ENCODE results near the gene AKIRIN1. TPM values are rescaled to one million over a fixed set of nuclear protein-coding genes. Genes with fewer than 3 reads are reported as not detected.

AKIRIN1 gene
- total and polyA plus RNA-seq, 10 of the 15 experiments (the other 5 are each of a cell fraction or from before 2014, with no cell fraction given) = 7.5 to 72.3 (median 50.4) TPM

DNA sequence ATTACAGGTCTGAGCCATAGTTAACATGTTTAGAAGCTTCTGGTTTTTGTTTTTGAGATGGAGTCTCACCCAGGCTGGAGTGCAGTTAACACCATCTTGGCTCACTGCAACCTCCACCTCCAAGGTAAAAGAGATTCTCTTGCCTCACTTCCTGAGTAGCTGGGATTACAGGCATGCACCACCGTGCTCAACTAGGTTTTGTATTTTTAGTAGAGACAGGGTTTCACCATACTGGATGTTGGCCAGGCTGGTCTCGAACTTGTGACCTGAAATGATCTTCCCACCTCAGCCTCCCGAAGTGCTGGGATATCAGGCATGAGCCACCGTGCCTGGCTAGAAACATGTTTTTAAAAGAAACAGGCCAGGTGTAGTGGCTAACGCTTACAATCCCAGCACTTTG lies 45.6 kb downstream of the AKIRIN1 start (continued):
- TF ChIP-seq MEF2B (IDR thresholded peaks at IDR 0.05; ENCODE audit: partially characterized antibody, poor library complexity, severe bottlenecking) (no peak), TBL1XR1 (IDR thresholded peaks at IDR 0.05; ENCODE audit: low read depth, low read length) (no peak), ZSCAN29 (IDR thresholded peaks at IDR 0.05) (no peak), ASH2L (IDR thresholded peaks at IDR 0.05; ENCODE audit: borderline replicate concordance, low read depth) (no peak), NFXL1 (IDR thresholded peaks at IDR 0.05; ENCODE audit: borderline replicate concordance) (no peak), ZNF622 (IDR thresholded peaks at IDR 0.05) (no peak), BMI1 (IDR thresholded peaks at IDR 0.05; ENCODE audit: borderline replicate concordance) (no peak)
- TF ChIP-seq, protein P1, sequence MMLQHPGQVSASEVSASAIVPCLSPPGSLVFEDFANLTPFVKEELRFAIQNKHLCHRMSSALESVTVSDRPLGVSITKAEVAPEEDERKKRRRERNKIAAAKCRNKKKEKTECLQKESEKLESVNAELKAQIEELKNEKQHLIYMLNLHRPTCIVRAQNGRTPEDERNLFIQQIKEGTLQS (IDR thresholded peaks at IDR 0.05; ENCODE audit: borderline replicate concordance, extremely low read depth, low read depth, low read length) = no peak
- TF ChIP-seq, protein P2, sequence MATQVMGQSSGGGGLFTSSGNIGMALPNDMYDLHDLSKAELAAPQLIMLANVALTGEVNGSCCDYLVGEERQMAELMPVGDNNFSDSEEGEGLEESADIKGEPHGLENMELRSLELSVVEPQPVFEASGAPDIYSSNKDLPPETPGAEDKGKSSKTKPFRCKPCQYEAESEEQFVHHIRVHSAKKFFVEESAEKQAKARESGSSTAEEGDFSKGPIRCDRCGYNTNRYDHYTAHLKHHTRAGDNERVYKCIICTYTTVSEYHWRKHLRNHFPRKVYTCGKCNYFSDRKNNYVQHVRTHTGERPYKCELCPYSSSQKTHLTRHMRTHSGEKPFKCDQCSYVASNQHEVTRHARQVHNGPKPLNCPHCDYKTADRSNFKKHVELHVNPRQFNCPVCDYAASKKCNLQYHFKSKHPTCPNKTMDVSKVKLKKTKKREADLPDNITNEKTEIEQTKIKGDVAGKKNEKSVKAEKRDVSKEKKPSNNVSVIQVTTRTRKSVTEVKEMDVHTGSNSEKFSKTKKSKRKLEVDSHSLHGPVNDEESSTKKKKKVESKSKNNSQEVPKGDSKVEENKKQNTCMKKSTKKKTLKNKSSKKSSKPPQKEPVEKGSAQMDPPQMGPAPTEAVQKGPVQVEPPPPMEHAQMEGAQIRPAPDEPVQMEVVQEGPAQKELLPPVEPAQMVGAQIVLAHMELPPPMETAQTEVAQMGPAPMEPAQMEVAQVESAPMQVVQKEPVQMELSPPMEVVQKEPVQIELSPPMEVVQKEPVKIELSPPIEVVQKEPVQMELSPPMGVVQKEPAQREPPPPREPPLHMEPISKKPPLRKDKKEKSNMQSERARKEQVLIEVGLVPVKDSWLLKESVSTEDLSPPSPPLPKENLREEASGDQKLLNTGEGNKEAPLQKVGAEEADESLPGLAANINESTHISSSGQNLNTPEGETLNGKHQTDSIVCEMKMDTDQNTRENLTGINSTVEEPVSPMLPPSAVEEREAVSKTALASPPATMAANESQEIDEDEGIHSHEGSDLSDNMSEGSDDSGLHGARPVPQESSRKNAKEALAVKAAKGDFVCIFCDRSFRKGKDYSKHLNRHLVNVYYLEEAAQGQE (IDR thresholded peaks at IDR 0.05; ENCODE audit: low read depth, low read length) = no peak

DNA sequence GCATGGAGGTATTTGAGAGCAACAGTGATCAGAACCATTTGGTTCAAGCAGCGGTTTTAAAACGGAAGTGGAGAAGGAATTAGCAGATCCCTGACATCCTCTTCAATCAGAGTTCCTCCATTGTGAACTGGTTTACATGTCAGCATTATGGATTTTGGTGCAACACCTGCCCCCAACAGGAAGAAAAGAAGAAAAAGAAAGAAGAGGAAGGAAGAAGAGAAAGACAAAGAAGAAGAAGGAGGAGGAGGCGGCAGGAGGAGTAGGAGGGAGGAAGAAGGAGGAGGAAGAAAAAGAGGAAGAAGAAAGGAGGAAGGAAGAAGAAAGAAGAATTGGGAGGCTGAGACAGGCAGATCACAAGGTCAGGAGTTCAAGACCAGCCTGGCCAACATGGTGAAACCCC lies 52.4 kb downstream of the AKIRIN1 start:
- FAIRE-seq (no peak), ATAC-seq (no peak), DNase-seq (ENCODE audit: low read depth, low spot score) (no peak)
- Histone ChIP-seq H3K79me2 (ENCODE audit: control insufficient read depth, insufficient read depth, low read length) (no peaks in the 10 kb centered on the region), H3K4me1 (ENCODE audit: control insufficient read depth, insufficient read depth, low read length) (peaks cover 14% of the 10 kb centered on the region), H3K9me3 (replicated peaks; ENCODE audit: control insufficient read depth, insufficient read depth, low read length) (no peaks in the 10 kb centered on the region; the same call in 2 of the 3 replicates), H3K4me3 (no peak overlapping the region), H3K27me3 (replicated peaks in 1 of 2; ENCODE audit: control insufficient read depth in 2 of 2, insufficient read depth in 2 of 2, low read length in 1 of 2) (no peaks in the 10 kb centered on the region), H3K9ac (ENCODE audit: control insufficient read depth, insufficient read depth, low read length) (no peak overlapping the region), H2AFZ (ENCODE audit: control insufficient read depth, low read depth, low read length) (no peak overlapping the region), H3K27ac (ENCODE audit: control insufficient read depth, insufficient read depth) (no peak overlapping the region), H3K4me2 (ENCODE audit: control insufficient read depth, insufficient read depth) (no peak overlapping the region), H4K20me1 (ENCODE audit: control insufficient read depth, insufficient read depth) (no peaks in the 10 kb centered on the region), H3K36me3 (ENCODE audit: control insufficient read depth in 2 of 2, insufficient read depth in 2 of 2, low read length in 1 of 2) (no peaks in the 10 kb centered on the region; a peak in 1 of 4 replicates)
- in situ Hi-C loops (cut with MboI) = no loop called here
- ChIA-PET RAD21 (ENCODE audit: unreplicated experiment) (no interaction called here), POLR2A (interaction anchor here (0.6 kb wide), 1 partner anchor 321 kb away, joined by 3 read pairs; no protein-coding TSS in a partner anchor), CTCF (no interaction called here), SMC1A (ENCODE audit: uncharacterized antibody, unreplicated experiment) (no interaction called here)
- TF ChIP-seq, protein P3, sequence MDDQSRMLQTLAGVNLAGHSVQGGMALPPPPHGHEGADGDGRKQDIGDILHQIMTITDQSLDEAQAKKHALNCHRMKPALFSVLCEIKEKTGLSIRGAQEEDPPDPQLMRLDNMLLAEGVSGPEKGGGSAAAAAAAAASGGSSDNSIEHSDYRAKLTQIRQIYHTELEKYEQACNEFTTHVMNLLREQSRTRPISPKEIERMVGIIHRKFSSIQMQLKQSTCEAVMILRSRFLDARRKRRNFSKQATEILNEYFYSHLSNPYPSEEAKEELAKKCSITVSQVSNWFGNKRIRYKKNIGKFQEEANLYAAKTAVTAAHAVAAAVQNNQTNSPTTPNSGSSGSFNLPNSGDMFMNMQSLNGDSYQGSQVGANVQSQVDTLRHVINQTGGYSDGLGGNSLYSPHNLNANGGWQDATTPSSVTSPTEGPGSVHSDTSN (IDR thresholded peaks at IDR 0.05; ENCODE audit: insufficient replicate concordance, low read depth, low read length) = no peak
- no TSS peak for BruUV-seq (replicated peaks)
- WGBS (ENCODE audit: insufficient coverage, insufficient replicate concordance, low lambda C conversion rate, missing lambda C conversion rate) = 67% methylated on average over 3 of the region's 3 CpGs
- intact Hi-C loops (cut with micrococcal nuclease; ENCODE audit: unreplicated experiment) = no loop called here
